A549 treated with RU486 at 1 μM for 4 hours (cell line): ENCODE data around the gene STIL. TPM values are rescaled to one million over a fixed set of nuclear protein-coding genes. Genes with fewer than 3 reads are reported as not detected.

Source experiments
- total RNA-seq: library from RNA; stranded (reverse); fragments of 200-300 nt; extraction: Qiagen RNA extraction; gene quantifications from 5 replicates; pipeline ENCODE4 v1.2.3, GENCODE V29; 2022; ENCODE audit warnings: low read depth

The STIL gene
- total RNA-seq: 8.0 to 11.0 TPM (median 10.6 TPM) in 5 replicates

DNA sequence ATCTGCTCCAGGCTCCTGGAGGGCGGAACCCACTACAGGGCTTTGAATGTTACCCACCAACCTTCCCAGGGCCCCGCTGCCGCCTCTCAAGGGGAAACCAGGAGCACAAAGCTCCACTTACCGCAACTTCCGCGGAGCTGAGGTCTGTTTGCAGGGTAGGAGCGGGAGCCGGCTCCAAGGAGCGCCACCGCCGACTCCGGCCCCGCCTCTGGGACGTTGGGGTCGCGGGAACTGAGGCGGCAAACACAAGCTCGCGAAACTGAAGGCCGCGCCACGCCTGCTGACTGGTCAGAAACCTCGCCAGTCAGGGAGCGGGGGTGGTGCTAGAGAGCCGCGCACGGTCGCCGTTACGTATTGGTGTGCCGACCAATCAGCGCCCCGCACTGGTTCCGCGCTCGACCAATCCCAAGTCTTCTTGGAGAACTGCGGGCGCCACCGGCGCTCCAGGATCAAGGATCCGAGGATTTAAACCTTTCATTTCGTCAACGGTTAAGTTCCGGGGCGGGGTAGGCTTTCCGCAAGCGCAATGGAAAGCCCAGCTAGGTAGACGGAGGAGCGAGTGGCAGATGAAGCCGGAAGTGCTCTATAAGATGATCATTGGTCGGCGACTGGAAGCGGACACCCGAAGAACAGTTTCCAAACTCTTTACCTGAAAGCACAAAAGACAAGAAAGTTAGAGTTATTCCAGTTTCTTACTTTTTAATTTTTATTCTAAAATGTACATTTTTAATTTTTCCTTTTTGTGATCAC, at the start of gene STIL:
STIL (minus strand) TSS at position 233 of the 750 bp plus-strand sequence. CDS start 3,828 bp downstream, outside the sequence.

DNA sequence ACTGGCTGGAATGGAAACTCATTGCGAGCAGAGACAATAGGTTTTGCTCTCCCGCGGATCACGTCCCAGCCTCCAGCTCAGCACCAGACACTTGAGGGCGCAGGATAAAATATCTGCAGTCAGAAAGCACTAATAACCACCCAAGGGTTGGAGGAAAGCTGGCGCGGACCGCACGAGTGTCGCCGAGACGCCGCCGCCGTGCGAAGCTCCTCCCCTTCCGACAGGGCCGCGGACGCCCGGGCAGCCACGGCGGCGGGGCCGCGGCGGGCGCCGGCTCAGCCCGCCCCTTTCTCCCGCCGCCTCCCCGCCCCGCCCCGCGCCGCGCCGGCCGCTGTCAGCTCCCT, 19.6 kb upstream of the STIL start, which contains the start of gene CMPK1:
CMPK1 (plus strand) TSS at position 213 of the 344 bp plus-strand sequence. CDS start 156 bp downstream, outside the sequence.

DNA sequence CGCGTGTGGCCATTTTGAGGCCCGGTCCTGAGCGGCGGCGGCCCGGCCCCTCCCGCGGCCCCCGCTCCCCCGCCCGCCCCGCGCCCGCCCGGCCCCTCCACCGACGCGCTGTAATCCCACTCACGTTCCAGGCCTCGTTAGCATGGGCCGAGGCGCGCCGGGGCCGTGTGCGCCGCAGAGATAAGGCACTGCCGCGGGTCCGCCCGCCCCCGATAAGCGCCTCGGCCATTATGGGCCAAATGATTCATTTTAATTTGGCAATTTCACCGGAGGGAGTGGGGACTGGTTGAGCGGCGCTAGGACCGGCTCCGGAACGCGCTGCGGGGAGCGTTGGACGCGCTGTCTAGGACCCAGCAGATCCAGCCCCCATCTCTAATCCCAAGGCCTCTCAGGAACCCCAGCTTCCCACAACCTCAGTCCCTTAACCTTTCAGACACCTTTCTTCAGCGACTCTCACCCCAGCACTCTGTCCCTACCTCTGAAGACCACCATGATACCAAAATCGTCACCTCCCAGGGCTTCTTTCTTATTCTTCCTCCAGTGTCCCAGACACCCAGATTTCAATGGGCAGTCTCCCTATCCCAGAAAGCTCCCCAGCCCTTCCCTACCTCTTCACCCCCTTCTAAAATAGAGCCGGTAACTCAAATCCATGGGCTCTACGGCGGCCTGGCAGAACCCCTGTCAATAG, 81.6 kb downstream of the STIL start, which contains the start of gene TAL1:
TAL1 (minus strand) TSS at position 39 of the 688 bp plus-strand sequence. CDS start 6,337 bp downstream, outside the sequence.

Other genes starting within 250 kb of the STIL start
- not detected in 5 replicates for gene CYP4Z1, start 246.9 kb downstream of the STIL start, total RNA-seq
- gene CYP4A22, start 176.7 kb downstream of the STIL start, total RNA-seq: not detected in 5 replicates
- 5.3 to 10.5 TPM (median 7.8 TPM) in 5 replicates for gene PDZK1IP1, start 124.1 kb downstream of the STIL start, total RNA-seq
- 0.03 TPM in 1 of 5 replicates, not detected in the others for gene TAL1, start 81.9 kb downstream of the STIL start, total RNA-seq
- 36.6 to 71.3 TPM (median 69.7 TPM) in 5 replicates for gene CMPK1, start 19.6 kb upstream of the STIL start, total RNA-seq
- gene FOXE3, start 102.1 kb upstream of the STIL start, total RNA-seq: 0.08 to 0.09 TPM in 2 of 5 replicates, not detected in the others
- gene FOXD2, start 123.9 kb upstream of the STIL start, total RNA-seq: 0.37 to 0.60 TPM (median 0.43 TPM) in 5 replicates